GM19035 (cell line): Measurements from ENCODE around the gene PAQR6.

Source experiments
- ATAC-seq: cut with Tn5 transposase; IDR thresholded peaks from one replicate; pipeline ENCODE4 v1.9.1; 2021; ENCODE audit not compliant: unreplicated experiment

Gene PAQR6

DNA sequence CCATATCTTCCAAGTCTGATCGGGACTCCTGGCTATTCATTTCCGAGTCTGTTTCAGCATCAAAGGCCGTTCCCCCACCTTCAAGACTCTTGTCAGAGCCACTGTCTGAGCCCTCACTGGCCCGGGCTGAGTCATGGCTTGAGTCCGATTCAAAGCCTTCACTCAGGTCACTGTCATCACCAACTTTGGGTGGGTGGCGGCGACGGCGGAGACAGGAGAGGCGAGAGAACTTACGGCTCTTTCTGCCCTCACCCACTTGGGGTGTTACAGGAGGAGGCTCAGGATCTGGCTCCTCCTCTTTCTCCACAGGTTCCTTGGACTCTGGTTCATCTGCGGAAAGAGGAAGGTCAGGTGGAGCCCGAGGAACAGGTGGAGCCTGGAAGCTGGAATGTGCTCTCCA is 18.2 kb upstream of the PAQR6 start:
- no peak for ATAC-seq

DNA sequence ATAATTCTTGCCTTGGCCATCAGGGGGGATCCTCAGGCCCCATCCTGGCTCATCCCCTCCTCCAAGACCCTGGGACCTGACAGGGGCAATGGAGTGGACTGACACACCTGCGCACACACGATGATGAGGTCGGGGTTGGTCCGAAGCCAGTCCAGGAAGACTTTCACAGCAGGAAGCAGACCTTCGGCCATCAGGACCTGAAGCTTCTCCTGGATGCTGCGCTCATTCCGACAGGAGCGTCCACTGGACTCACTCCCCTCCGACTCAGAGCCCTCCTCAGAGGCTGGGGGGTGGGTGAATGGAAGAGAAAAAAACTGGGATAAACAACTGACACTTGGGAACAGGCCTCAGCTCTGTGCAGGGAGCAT is 15.4 kb upstream of the PAQR6 start:
- ATAC-seq = no peak

DNA sequence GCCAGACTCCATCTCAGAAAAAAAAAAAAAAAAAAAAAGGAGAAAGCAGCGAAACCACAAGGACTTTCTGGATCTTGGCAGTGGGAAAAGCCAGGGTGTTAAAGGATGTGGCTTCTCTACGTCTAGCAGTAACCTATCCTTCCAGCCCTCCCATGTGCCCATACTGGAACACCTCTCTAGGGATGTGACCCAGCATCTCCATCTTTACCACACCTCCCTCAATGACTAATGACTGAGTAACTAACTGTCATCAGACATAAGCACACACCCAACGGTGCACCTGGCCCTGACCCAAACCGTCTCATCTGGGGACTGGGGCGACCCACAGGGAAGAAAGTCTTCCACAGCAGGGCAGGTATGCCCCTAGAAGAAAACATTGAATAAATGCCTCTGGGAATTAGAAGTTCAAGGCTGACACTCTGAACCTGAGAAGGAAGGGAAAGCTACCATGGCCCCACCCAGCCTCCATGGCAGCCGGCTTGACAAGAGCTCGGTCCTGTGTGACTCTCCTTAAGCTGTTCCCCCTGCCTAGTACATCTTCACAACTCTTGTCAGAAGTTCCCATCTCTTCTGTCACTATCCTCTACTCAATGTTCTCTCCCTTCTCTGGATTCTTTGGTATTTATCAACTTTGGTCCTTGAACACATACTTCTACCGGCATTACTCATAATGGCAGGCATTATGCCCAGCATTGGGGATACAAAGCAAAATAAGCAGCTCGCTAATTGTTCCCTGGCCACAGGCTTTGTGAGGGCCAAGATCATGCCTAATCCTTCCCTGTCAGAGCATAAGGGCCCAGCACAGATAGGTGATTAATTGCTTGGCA is 14.8 kb upstream of the PAQR6 start:
- ATAC-seq = no peak

DNA sequence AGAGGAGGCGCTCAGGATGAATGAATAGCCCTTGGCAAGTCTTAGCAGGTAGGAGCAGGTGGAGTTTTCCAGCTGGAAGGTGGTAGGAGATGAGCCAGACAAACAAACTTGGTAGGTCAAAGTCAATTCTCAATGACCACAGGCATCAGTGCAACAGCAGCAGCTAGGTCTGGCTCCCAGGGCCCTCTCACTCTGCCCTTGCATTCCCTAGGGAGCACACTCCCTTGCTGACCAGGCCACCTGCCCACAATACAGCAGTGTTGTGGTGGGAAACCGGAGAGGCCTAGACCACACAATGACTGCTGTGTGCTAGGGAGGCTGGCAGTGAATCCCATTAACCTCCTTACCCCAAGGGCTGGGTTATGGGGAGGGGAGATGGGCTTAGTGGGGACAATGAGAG is 13.0 kb upstream of the PAQR6 start:
- no peak for ATAC-seq

DNA sequence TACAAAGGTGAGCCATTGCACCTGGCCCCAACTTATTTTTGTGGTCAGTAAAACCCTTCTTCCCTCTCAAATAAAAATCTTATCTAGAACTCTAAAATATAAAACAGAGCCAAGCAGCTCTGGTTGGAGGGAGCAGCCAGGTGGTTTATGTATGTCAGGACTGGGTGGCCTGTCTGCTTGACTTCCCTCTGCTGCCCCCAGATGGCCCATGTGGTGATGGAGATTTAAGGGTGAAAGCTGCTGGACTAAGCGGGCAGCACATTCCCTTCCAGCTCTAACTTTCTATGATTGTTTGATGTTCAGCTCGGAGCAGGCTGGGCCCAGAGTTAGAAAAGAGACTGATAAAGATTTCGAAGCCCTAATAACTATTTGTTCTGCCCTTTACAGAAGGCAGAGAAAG is 11.9 kb upstream of the PAQR6 start:
- ATAC-seq = no peak

DNA sequence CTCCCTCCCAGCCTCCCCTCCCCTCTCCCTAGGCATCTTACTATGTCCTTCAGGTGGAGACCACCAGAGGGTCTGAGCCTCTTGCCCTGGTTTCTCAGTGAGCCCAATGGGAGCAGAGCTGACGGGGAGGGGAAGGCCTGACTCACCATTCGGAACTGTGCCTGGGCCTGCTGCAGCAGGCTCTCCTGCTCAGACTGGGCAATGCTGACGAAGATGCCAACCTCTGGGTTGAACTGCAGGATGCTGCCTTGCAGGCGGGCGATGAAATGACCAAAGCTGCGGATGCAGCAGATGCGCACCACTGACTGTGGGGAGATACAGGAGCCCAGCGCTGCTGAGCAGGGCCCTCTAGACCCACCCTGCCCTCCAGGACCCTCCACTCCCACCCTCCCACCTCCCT is 11.0 kb upstream of the PAQR6 start:
- no peak for ATAC-seq

DNA sequence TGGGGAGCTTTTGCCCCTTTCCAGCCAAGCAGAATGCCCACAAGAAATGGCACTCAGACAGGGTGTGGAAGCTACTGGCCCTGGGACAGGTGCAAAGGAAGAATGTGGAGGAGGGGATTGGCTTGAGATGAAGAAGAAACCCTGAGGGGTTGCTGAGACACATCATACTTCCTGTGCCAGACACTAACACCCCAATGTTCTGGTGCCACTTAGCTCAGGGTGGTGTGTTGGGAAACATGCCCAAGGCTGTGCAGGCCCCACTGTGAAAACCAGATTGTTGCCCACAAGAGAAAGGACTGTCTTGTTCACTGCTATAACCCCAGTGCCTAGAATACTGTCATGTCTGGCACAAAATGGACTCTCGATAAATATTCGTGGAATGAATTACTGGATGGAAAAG is 9.9 kb upstream of the PAQR6 start:
- ATAC-seq = no peak

DNA sequence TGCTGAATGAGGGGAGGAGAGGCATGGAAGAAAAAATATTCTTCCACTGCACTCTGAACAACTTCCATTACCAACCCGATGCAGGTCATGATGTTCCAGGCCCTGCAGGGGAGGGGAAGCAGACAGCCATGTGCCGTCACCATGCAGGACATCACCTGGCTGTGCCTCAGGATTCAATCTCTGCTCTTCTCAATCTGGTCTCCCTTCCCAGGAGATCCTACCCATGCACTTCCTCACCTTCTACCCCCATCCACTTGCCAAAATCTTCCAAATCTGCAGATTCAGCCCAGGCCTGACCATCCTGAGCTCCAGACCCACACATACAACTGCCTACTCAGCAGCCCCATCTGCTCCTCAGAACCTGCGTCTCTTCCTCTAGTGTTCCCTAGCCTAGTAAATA is 5.8 kb upstream of the PAQR6 start:
- ATAC-seq = no peak

DNA sequence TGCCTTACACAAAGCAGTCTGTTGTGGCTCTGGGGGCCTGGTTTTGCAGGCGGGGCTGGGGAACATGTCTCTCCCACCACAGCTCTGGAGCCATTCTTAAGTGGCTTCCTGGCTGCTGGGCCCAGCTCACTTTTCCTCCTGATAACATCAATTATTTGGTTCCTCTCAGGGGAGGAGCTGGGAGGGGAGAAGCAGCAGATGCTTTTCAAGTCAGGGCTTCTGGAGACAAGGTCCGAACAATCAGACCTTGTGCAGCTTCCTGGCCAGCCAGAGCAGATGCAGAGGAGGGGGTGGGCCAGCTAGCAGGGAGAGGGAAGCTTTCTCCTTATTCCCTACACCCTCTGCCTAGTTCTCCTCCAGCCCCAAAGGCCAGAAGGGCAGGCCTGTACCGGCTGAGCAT is 3.7 kb upstream of the PAQR6 start:
- no peak for ATAC-seq

DNA sequence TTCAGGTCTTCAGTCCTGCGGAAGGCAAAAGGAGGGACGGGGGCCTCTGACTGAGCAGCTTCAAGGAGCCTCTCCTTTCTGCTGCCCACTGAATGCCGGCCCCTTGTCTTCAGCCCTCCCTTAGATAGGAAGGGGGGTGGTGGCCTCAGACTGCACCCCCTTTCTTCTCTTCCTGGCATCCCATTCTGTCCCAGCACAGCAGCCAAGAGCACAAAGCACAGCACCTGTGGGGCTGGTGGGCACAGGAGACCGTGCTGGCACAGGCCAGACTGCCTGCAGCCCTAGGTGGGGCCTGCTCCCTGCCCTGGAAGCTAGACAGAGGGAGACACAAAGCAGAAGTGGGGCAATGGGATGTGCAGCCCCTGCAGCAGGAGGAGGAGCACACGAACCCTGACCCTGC is 1.7 kb upstream of the PAQR6 start:
- ATAC-seq = no peak

DNA sequence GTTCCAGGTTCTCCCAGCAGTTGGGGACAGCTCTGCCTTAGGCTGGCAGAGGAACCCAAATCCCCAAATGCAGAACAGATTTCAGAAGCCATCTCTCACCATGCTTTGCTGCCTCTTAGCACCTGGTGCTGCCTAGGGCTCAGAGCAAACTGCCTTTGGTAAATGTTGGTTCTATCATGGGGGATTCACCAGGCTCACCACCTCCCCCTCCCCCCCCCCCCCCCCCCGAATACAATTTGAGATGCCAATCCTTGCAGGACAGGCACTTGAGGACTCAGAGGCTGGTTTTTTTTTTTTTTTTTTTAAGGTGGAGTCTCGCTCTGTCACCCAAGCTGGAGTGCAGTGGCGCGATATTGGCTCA is 447 bp upstream of the PAQR6 start:
- ATAC-seq = no peak

DNA sequence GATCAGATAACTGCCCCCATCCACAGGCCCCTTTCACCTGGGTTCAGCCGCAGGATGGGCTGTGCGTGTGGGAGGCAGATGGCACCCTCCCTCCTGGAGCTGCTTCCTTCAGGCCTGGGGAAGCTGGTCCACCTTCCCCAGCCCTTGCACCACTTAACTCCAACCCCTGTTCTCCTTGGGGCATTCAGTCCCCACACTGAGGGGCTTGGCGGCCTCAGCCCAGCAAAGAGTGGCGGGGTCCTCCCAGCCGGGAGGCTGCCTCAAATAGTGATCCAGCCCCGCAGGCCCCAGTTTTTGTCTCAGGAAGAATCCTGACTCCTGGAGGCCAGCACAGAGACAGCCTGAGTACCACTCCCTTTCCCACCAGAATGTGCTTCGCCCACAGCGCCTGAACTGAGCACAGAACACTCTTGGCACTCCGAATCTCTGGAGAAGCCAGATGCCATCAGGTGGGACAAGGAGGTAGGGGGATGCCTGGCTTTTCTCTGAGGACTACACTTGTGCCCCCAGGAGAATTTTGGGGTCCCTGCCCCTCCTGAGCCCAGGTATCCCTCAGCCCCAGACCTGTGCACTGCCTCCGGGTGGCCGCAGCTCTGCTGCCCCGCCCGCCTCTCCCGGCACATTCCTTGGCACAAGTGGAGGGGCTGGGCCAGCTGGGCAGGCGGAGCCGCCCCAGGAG is 936 bp downstream of the PAQR6 start:
- ATAC-seq = no peak

DNA sequence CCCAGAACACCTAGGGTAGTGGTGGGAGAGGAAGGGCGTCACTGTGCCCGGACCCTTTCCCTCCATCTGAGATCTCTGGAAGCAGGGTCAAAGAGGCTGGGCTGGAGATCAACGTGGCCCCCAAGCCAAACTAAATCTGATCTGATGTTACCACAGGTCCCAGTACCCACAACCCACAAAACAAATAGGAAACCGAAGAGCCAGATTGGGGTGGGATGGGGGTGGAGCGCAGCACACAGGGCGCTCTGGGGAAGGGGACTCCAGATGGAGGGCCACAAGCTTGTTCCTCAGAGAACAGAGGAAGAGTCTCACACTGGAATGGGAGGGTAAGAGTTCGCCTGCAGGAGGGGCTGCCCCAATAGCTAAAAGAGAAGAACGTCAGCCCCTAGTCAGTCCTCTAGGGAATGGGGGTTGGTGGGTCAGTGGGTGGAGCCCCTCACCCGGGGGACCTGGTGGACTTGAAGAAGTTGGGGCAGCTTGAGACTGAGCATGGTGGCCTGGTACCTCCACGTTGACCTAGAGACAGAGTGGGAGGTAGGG is 1.5 kb downstream of the PAQR6 start:
- ATAC-seq = no peak

DNA sequence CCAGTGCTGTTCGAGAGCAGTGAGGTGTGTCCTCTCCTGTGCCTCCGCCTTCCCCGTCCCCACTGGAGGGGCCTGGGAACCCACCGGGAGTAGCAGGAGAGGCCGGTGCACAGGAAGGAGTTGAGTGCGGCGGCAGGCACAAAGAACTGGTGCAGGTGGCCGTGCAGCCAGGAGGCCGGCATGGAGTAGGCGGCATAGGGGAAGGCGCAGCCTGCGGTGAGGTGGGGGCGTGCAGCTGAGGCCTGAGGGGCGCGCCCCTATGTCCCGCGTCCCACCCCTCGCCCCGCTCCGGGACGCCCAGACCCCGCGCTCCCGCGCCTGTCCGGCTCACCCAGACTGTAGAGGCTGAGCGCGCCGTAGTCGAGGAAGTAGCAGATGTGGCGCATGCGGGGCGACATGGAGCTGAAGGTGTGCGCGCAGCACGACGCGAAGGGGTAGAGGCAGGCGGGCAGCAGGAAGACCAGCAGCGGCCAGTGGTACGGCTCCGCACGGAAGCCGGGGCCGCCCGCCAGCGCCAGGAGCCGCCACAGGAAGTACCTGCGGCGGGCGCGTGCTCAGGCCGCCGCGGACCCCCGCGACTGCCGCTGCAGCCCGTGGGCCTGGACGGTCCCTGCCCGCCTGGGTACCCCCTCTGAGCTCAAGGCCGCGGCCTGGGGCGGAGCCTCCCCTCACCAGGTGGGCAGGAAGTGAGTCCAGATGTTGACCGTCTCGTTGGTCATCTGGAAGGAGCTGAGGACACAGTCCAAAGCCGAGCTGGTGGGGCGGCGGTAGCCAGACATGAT is 2.2 kb downstream of the PAQR6 start:
- no peak for ATAC-seq

DNA sequence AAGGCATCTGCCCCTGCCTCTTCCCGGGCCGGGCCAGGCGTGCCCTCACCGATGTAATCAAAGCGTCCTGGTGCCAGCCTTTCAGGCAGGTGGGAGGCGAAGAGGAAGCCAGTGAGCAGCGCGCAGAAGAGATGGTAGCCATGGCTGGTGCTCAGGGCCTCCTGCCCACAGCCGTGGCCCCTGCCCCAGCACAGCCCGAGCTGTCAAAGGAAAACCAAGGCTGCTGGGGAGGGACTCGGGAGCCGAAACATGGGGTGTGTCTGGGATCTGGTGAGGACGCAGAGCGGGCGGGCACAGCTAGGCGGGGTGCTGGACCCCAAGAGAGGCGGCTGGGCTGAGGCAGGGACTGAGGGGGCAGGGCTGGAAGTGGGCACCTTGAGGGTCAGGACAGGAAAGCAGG is 3.1 kb downstream of the PAQR6 start:
- no peak for ATAC-seq

DNA sequence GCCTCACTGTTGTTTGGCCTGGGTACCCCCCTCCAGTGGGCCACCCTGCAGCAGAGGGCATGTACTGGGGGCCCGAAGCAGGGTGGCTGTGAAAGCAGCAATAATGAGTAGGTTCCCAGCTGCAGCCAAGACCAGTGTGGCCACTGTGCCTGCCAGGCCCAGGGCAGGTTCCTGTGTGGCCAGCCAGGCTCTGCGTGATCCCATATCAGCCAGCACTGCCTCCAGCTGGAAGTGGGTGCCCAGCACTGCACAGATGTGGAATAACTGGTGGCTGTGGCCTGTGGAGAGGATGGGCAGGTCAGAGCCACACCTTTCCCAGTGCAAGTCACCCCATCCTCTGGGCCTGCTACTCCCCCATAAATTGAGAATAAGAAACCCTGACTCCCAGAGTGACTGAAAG is 3.7 kb downstream of the PAQR6 start:
- no peak for ATAC-seq

DNA sequence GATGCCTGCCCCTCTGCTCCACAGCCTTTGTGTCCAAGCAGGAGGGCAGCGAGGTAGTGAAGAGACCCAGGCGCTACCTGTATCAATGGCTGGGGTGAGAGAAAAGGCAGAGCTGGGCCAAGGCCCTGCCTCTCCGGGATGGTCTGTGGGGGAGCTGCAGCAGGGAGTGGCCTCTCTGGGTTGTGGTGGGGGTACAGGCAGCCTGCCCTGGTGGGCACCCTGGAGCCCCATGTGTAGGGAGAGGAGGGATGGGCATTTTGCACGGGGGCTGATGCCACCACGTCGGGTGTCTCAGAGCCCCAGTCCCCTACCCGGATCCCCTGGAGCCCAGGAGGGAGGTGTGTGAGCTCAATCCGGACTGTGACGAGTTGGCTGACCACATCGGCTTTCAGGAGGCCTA is 5.1 kb downstream of the PAQR6 start:
- ATAC-seq = no peak

DNA sequence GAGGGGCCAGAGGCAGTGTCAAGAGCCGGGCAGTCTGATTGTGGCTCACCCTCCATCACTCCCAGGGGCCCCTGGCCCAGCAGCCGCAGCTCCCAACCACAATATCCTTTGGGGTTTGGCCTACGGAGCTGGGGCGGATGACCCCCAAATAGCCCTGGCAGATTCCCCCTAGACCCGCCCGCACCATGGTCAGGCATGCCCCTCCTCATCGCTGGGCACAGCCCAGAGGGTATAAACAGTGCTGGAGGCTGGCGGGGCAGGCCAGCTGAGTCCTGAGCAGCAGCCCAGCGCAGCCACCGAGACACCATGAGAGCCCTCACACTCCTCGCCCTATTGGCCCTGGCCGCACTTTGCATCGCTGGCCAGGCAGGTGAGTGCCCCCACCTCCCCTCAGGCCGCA is 5.9 kb downstream of the PAQR6 start, which contains the start of gene BGLAP:
Gene BGLAP (plus strand): TSS at position 259 of the 400 bp plus-strand sequence. CDS start 48 bp downstream, at position 307.
- ATAC-seq = no peak

DNA sequence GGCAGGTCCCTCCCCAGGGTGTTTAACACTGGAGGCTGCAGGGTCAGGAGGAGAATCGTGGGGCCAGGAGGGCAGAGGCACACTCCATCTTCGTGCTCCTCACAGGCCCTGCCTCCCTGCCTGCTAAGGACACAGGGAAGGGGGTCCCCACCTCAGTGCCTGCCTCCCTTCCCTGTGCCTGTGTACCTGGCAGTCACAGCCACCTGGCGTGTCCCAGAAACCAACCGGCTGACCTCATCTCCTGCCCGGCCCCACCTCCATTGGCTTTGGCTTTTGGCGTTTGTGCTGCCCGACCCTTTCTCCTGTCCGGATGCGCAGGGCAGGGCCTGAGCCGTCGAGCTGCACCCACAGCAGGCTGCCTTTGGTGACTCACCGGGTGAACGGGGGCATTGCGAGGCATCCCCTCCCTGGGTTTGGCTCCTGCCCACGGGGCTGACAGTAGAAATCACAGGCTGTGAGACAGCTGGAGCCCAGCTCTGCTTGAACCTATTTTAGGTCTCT is 6.5 kb downstream of the PAQR6 start:
- no peak for ATAC-seq

DNA sequence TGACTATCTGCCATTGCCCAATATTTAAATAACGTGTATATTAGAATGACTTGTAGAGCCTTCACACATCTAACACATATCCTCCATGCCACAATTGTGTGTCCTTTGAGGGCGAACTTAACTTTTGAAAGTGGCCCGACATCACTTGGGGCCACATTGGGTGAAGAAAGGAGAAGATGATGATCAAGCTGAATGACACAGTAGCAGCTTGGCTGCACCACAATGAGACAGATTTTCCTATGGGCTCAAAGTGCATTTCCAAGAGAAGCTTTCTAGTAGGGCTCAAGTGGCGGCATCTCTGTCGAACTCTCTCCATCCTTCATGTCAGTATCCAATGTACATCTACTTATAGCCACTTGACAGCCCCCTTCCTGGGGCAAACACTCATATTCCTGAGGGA is 9.6 kb downstream of the PAQR6 start:
- no peak for ATAC-seq

DNA sequence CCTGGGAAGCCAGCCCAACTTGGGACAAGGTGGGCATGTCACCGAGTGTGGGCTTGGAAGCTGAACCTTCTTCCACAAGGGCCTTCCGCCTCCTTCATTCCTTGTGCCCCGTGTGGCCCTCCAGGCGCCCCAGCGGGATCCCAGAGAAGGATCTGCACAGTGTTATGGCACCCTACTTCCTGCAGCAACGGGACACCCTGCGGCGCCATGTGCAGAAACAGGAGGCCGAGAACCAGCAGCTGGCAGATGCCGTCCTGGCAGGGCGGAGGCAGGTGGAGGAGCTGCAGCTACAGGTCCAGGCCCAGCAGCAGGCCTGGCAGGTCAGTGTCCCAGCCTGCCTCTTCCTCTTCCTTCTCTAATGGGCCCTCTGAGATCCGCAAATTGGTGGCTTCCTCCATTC is 11.7 kb downstream of the PAQR6 start:
- ATAC-seq = no peak
